GM21717 (cell line): Measurements from ENCODE around the gene HEXD.
"Not testable (repeated sequence)": the region's sequence is repeated elsewhere in the genome, so short reads cannot be mapped to it uniquely, and the experiment has no call there.

Source experiments
- ATAC-seq: cut with Tn5 transposase; IDR thresholded peaks from one replicate; pipeline ENCODE4 v1.9.1; 2021; ENCODE audit warnings: mild to moderate bottlenecking, moderate library complexity; ENCODE audit not compliant: unreplicated experiment

The HEXD gene

DNA sequence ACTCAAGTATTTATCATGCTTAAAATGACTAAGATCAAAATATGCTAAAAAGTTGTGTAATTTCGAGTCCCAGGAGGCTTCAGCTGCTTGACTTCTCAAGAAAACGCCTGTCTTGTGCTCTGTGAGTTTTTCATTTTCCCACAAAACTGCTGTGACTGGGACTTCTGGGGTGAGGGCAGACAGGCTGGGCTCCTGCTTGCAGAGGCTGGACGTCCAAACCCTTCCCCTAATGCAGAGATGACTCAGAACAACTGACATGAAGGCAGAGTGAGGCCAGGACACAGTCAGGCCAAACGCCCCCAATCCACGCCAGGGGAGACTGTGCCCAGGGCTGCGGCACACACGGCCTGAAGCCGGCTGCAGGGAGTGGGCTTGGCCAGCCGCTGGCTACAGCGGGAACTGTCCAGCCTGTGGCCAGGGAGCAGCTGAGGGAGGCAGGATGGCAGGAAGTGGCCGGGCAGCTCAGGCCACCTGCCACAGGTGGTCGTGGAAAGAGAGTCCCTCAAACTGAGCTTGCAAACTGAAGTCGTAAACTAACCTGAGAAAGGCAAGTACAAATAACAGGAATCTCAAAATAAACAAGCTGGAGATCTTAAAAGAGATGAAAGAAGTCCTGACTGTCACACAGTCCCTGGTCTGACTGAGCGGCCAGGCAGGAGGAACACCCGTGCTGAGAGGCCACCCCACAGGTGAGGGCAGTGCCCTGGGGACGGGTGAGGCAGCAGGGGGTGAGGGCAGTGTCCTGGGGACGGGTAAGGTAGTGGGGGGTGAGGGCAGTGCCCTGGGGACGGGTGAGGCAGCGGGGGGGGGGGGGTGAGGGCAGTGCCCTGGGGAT lies 21.3 kb upstream of the HEXD start:
- ATAC-seq, result no peak

DNA sequence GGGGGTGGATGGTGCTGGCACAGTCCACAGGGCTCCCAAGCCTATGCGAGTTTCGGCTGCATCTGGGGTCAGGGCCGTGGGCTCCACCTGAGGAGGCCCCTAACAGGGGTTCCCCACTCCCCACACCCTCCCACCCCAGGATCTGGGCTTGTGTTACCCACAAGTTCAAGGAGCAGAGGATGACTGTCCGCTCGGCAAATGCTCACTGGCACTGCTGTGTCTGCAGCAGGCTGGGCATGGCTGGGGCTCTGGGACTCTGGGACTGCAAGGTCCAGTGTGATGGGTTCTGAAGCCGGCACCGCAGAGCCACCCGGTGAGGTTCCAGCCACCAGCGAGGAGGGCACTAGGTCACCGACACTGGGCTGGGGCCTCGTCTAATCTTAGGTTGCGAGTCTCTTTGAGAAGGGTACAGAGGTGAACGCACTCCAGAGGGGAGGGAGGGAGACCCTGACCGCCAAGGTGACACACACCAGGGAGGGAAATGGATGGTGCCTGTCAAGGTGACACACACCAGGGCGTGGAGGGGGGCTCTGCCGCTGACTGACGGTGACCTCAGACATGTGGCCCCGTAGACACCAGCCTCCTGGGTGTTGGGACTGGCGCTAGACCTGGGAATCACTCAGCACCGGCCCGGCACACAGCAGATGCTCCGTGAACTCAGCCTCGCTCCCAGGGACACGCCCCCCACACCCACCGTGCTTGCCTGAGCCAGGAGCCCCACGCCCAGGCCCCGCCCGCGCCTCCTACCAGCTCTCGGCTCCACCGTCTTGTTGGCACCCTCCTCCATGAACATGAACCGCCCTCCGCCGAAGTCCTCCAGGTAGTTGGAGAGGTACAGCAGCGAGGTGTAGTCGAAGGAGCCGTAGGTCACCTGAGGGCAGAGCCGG lies 20.5 kb upstream of the HEXD start:
- no peak for ATAC-seq

DNA sequence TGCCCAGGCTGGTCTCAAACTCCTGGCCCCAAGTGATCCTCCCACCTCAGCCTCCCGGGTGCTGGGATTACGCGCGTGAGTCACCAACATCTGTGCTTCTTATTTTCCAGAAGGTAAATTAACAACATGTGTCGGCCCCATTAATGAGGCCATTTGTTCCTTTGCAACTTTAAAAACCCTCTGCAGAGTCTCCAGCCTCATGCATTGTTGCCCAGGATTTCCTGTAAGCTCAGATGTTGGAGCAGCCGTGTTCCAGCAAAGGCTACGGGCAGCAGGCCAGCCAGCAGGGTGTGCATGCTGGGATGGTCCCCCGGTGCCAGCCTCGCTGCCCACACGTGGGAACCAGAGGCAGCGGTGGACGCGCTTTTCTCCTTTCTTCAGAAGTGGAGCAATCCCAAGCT lies 19.1 kb upstream of the HEXD start:
- no peak for ATAC-seq

DNA sequence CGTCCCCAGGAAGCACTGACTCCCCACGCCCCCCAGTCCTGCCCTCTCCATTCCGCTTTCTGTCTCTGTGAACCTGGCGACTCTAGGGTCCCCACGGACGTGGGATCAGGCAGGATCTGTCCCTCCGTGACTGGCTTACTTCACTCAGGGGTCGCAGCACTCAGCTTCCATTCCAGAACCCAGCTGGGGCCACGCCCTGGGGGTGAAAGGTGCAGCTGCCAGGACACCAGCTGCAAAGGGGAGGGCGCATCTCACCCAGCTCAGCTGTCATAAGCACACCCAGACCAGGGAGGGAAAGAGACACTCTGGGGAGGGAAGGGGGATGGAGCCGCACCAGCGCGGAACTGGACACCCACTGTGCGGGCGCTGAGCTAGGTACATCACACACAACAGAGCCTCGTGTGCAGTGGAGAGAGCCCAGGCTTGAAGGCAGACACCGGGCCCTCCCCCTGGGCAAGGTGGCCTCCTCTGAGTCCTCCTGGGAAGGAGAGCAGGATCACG lies 18.5 kb upstream of the HEXD start:
- ATAC-seq, result no peak

DNA sequence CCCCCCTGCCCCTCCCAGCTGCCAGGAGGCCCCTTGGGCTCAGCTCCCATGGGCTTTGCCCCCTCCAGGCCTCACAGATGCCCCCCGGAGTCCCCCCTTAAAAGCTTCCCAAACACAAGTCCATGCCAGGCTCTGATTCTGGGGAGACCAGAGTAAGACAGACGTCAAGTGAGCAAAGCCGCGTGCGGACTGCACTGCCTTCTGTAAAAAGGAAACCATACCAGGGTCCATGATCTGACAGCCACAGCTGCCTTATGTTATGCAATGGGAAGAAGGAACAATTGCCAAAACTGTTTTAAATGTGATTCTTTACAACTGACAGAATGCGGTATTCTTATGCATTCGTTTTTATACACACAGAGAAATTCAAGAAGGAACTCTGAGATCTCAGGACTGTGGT lies 17.9 kb upstream of the HEXD start:
- ATAC-seq, result no peak

DNA sequence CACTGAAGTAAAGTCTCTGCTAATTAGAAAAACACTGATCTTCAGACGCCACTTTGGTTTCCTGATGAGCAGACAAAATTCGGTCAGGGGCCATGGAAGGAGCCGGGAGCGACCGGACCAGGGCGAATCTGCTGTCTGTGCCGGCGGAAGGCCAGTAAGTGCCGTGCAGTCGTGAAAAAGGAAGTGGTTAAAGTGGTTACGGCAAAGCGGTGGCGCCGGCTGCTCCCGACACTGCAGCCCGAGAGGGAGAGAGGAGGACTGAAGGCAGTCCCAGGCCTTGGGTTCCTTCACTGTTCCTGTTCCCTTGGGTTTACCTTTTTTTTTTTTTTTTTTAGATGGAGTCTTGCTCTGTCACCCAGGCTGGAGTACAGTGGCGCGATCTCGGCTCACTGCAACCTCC lies 17.3 kb upstream of the HEXD start:
- no peak for ATAC-seq

DNA sequence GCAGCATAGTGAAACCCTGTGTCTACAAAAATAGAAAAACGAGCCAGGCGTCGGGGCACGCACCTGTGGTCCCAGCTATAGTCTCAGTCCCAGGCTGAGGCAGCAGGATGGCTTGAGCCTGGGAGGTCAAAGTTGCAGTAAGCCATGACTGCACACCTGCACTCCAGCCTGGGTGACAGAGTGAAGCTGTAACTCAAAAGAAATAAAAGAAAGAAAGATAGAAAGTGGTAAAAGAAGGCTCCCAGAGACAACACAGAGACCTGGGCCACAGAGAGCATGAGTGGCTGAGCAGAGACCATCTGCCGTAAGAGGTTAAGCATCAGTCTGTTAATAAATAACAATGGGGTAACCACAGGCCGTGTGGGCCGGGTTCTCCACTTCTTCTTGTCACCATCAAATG lies 15.3 kb upstream of the HEXD start:
- ATAC-seq, result no peak

DNA sequence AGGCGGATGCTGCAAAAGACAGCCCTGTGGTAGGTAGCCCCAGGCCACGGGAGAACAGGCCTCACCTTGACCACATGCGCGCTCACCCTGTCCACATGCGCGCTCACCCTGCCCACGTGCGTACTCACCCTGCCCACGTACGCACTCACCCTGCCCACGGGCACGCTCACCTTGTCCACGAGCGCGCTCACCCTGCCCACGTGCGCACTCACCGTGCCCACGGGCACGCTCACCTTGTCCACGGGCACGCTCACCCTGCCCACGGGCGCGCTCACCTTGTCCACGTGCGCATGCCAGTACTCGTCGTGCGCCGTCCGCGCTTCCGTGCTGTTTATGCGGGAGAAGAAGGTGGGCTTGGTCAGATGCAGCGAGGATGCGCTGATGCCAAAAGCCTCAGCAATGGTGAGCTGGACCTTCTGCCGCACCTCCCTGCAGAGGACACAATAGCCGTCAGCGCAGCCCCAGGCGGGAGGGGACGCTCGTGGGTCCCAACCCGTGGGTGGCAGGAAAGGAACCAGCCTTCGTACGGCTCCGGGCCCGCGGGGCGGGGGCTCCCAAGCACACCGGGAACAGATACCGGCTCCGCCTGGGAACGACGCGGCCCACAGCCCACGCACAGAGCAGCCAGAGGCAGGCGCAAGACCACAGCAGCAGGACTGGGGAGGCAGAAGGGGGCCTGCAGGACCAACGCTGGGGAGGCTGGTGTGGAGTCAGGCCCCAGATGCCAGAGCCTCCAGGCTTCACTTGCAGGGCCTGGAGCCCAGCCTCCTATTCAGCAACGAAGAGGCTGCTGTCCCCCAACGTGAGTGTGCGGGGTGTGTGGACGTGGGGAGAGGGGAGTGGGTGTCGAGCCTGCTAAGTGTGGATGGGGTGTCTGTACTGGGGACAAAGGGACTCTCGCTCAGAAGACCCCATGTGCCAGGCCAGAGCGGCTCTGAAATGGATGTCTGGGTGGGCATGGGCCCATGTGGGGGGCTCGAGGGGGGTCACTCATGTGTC lies 14.2 kb upstream of the HEXD start:
- ATAC-seq, result no peak

DNA sequence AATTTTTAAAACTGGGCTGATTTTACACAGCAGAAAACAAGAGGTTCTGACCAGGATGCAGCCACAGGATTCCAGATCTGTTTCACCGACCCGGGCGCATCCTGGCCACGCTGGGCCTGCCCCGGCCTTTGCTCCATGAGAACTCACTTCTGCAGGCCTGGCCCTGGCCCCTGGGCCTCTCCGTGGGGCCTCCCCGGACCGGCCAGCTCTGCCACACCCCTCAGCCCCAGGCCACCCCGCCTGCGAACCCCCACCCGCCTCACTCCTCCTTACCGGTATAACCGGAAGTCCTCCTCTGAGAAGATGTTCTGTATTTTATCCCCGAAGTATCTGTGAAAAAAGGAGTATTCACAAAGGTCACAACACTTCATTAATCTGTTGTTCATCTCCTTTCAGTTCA lies 13.1 kb upstream of the HEXD start:
- no peak for ATAC-seq

DNA sequence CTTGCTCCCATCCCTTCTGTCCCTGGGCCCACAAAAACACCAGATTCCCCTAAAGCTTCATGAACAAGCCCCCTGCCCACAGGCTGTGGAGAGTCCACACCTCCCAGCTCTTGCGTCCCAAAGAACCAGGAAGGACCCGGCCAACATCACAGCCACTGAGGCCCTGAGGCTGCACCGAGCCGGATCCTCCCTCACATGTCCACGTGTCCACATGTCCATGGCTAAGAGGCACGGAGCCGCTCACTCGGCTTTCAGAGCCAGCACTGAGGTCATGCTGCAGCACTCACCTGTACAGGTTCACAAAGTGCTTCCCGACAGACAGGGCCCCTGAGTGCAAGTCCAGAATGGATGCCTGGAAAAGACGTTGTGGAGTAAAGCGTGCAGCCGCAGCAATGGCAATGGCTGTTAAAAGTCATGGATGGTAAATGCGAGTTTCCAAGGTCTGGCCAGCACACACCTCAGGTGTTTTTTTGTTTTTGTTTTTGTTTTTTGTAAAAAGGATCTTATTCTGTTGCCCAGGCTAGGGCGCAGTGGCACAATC lies 11.9 kb upstream of the HEXD start:
- no peak for ATAC-seq

DNA sequence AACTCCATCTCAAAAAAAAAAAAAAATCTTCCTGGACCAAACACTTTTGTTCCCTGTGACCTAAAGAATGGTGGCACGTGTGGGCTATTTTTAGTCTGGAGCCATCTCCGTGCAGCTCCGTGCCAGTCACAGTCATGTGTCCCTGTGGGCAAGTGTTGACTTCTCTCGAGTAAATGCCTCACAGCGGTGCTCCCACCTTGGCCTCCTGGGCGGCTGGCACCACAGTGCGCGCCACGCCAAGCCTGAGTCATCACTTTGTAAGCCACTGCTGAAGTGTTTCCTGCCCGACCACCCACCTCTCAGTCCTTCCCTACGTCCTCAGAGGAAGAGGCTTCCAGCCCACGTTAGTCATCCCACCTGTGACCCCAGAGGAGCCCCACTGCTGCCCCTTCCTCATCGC lies 10.9 kb upstream of the HEXD start:
- no peak for ATAC-seq

DNA sequence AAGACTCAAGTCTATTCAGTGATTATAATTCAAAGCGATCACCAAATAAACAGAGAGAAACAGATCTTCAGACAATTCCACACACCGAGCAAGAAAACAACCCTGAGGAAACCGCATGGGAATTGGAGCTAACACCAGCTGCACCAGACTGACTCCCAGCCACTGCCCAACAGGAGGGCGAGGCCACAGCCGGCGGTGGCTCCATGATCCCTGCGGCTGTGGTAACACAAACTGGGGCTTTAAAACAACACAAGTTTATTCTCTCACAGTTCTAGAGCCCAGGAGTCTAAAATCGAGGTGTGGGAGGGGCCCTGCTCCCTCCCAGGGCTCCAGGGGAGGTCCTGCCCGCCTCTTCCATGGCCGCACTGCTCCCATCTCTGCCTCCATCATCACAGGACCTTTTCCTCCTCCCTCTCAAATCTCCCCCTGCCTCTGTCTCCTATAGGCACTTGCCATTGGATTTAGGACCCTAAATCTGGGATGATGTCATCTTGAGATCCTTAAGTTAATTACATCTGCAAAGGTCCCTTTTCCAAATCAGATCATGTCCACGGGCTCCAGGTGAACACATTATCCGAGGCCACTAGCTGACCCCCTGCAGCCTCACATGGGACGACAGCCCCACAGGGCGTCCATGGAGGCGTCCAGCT lies 9.7 kb upstream of the HEXD start:
- no peak for ATAC-seq

DNA sequence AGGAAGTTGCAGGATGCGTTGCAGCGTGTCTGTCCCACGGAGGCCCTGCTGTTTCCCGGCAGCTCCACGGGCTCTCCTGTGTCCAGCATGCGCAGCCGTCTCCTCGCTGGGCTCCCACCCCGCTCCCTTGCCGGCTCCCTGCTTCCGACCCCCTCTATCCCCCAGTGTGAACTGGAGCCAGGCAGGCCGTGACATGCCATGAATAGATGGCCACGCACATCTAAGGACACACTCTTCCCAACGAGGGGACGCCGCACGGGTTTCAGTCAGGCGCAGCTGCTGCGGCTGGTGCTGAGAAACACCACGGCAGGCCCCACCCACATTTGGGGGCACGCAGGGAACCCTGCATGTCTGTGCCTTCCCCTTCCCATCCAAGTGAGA lies 9.2 kb upstream of the HEXD start:
- no peak for ATAC-seq

DNA sequence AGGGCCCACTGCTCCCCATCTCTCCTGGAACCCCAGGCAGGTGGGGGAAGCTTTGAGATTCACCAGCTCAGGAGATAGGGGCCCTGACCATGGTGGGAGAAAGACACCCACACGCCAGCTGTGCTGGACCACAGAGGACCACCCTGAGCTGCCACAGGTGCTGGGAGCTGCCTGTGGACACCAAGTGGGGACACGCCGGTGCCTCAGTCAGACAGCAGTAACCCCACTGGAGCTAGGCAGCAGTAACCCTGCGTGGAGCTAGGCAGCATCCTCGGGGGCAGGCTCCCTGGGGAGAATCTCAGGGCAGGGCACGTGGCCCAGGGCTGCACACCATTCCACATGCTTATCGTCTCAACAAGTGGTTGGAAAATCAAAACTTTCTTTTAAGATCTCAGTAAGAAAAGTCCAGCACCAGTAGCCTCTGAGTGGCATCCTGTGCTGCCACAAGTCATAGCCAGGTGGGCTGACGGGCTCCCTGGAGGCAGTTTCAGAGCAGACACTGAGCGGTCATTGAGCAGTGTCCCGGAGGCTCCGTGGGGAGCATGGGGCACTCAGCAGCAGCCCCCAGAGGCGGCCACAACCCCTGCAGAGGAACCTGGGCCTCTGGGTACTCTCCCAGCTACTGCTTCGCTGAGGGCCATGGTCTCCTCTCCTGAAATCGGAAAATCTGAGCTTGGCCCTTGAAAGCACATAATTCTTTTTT lies 8.0 kb upstream of the HEXD start:
- ATAC-seq, result no peak

DNA sequence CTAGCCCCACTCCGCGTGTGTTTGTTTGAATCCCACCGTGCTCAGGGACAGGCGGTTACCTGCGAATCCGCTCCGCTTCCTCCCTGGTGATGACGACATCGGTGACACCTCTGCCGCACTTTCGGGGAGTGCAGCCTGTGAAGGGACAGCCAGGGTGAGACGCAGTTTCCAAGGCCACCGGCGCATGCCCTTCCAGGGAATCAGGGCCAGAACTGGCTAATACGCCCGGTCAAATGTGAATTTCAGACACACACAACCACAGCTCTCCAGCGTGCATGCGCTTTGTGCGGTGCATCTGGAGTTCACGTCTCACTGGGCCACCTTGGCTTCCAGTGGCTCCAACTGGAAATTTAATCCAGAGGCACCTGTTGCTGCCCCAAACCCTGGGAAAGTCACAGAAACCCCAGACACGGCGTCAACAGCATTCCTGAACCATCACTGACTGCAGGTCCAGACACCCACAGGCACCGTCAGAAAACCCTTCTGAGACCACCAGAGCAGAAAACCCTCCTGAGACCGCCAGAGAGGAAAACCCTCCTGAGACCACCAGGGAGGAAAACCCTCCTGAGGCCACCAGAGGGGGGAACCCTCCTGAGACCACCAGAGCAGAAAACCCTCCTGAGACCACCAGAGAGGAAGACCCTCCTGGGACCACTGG lies 6.6 kb upstream of the HEXD start:
- no peak for ATAC-seq

DNA sequence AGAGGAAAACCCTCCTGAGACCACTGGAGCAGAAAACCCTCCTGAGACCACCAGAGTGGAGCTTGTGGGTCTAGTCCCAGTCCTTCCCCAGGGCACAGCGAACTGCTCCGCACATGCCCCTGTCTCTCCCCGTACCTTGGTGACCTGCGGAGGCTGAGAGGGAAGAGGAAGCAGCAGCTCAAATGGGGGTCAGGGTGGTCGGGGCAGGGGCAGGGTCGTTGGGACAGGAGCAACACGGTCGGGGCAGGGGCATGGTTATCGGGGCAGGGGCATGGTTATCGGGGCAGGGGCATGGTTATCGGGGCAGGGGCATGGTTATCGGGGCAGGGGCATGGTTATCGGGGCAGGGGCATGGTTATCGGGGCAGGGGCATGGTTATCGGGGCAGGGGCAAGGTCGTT lies 6.1 kb upstream of the HEXD start:
- not testable (repeated sequence) for ATAC-seq

DNA sequence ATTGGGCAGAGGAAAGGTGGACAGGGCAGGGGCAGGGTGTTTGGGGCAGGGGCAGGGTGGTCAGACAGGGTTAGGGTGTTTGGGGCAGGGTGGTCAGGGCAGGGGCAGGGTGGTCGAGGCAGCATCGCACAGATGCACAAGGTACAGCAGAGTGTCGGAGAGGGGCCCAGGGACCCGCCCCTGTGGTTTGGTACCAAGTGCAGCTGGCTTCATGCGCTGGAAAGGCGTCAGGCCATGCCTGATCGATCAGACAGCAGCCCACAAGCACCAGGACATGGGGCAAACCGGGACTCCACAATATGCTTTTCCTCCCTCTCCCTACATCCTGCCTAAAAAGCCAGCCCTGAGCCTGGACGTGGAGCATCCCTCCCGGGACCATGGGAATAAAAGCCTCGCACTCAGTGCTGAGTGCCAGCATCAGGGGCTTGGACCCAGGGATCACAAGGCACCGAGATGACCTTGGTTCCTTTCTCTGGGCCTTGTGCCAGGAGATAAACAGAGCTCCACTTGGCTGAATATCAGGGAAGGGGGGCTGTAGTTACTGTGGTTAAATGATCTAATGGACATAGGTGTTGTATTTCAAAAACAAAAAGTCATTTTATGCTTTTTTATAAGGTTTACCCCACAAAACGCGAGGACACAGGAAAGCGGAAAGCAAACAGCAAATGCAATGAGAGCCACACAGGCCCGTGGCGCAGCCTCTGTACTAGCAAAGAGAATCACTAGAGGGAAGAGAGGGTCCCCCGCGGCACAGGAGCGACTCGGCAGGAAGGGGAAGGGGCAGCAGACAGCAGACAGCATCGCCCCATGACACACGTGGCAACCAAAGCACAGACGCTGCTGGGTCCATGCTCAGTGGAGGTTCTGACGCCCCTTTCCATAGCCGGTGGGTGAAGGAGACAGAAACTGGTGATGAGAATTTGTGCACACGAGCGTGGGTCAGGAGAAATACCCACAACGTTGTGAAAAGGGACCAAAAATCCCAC lies 5.3 kb upstream of the HEXD start:
- ATAC-seq, result no peak
